Stimulated activated CD4-positive, alpha-beta T cell treated with anti-CD3 and anti-CD28 coated beads, Interleukin-4, amount 100 ng/mL, for 4 hours (primary cell): ENCODE data around the gene IL11.
"Not testable (repeated sequence)": the region's sequence is repeated elsewhere in the genome, so short reads cannot be mapped to it uniquely, and the experiment has no call there.

Experiments used
- DNase-seq, 2 experiments: peaks; one replicate each; pipeline ENCODE4 v3.0.0-alpha.2; 2020

Gene IL11

DNA sequence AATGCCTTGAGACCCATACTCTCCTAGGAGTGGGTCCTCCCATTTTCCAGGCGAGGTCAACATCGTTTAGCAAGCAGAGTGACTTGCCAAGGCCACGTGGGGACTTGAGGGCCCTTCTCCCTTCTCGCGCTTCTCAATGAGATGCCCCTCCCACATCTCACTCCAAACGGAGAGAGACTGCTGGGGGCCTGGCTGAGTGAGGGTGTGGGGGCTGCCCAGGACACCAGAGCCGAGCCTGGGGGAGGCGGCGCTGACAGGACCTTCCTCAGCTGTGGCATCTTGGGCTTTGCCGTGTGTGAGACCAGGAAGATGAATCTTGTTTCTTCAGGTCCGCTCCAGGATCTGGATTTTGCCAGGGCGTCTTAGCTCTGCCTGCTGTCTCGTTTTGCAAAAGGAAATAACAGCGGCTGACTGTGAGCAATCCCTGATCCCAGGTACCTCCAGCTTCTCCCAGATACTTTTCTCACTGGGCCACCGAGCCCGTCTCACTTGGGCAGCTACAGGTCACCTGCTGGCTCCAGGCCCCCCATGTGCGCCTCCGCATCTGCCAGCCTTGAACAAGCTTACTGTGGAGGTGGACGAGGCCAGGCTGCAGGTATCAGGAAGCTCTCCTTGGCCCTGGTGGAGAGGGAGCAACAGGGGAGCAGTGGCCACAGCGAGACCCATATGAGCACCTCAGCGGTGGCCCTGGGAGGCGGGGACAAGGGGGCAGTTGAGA, 21.8 kb downstream of the IL11 start:
- no peak for DNase-seq

- no peak for DNase-seq
Observed at GRCh38 chr19:55347442-55348009, 22.7 kb downstream of the IL11 start.

- no peak for DNase-seq
Observed at GRCh38 chr19:55346725-55347441, 23.4 kb downstream of the IL11 start.

DNA sequence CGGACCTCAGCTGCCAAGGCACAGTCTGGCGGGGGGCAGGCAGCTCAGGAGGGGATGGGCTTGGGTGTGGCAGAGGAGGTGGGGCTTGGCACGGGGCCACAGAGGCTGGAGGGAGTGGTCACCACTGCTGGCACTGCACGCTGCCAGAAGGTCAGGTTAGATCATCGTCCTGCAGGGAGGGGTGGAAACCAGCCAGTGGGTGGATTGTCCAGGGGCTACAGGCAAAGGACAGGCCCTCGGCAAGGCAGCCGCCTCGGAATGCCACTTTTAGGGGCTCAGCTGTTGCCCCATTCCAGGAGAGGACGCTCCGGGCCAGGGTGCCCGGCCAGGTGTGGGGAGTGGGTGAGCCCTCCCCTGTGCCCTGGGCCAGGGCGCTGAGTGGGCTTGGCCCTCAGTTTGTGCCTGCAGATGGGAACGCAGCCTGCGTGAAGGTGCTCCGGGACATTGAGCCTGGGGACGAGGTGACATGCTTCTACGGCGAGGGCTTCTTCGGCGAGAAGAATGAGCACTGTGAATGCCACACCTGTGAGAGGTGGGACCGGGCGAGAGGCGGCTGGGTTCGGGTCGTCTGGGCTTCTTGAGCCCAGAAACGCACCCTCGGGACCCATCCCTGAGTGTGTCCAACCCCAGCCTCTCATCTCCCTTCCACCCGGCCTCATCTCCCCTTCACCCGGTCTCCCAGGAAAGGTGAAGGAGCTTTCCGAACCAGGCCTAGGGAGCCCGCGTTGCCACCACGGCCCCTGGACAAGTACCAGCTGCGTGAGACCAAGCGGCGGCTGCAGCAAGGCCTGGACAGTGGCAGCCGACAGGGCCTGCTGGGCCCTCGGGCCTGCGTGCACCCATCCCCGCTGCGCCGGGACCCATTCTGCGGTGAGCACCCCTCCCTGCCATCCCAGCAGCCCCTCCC, 24.2 kb downstream of the IL11 start:
- no peak for DNase-seq

DNA sequence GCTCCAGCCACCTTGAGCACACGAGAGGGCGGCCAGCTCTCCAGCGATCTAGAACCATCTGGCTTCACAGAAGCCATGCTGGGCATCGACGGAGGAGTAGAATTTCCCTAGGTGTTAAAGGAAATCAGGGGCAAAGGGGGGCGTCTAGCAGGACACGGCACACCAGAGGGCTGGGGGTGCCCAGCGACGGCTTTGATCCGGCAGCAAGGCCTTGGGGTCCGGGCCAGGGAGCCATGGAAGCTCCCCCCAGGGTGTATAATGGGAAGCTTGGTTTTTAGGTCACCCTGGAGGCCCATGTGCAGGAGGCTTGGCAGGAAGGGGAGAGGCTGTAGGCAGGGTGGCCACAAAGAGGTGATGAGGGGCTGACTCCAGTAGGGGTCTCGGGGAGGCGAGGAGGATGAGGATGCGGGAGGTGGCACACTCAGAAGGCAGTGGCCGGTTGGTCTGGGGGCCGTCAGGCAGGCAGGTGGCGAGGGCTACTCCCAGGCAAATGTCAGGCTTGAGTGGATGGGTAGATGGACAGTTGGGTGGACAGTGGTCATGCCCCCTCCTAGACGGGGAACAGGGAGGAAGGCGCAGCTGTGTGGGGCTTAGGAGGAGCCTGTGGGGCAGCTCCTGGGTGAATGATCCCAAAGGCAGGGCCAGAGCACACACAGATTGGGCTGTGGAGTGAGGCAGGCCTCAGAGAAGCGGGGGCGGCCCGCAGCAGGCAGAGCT, 25.0 kb downstream of the IL11 start:
- no peak for DNase-seq

GRCh38 chr19:55344444-55344843, 25.8 kb downstream of the IL11 start:
- no peak for DNase-seq

DNA sequence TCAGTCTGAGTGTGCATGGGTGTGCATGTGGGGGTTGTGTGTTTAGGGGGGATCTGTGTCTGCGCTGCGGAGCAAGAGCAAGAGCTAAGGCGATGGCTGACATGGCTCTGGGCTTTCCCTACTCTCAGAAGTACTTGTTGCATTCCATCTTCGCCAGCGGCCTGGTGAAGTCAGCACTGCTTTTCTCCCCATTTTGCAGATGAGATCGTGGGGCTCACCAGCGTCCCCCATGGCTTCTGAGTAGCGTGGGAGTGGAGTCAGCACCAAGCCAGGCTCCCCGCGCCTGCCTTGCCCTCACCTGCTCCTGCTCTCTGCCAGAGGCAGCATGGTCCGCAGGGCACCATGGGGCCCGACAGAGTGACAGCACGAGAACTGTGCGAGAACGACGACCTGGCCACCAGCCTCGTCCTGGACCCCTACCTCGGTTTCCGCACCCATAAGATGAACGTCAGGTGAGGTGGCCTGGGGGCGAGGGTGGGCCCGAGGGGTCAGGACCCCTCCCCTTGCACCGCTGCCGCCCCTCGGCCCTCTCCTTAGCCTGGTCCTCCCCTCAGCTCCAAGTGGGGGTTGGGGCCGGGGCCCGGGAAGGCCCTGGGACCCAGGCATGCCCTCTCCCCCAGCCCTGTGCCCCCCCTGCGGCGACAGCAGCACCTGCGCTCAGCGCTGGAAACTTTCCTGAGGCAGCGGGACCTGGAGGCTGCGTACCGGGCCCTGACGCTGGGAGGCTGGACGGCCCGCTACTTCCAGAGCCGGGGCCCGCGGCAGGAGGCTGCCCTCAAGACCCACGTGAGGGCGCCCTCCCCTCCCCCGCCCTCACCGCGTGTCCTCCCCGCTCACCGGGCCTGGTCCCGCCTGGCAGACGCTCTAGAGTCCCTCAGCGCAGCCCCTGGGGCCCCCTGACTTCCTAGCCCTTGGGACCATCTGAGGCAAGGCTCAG, 28.4 kb downstream of the IL11 start:
- DNase-seq, result no peak

DNA sequence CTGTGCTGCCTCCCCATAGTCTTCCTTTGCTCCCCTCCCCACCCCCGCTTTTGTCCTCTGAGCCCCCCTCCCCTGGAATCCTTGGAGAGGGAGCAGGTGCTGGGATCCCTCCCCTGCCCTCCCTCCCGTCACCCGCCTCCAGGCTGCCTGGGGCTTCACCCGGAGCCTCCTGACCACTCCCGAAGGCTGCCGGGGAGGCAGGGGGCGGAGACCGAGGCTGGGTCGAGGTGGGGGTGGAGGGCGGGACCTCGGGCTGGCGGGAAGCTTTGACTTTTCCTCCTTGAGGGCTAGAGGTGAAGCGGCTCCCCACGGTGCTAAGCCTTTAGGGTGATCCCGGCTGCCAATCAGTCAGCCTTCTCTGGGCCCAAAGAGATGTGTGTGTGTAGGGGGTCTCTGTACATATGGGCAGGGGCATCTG, 29.1 kb downstream of the IL11 start:
- peak; percentile 51 to 62 for DNase-seq

DNA sequence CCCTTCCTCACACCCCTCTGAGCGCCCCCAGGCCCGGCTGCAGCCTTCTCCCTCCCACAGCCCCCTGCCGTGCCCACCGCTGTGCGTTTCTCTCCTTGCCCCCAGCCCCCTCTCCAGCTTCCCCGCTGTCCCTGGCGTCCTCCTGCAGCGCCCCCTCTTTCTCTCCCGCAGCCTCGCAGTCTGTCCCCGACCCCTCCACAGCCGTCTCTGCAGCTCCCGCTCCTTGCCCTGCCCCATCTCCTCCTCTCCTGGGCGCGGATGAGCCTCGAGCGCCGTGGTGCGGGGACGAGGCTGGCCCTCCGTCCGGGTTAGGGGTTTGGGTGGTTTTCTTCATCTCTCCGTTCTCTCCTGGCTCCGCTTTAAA, 29.5 kb downstream of the IL11 start:
- DNase-seq, result peak in 1 of 2 experiments; percentile 12

DNA sequence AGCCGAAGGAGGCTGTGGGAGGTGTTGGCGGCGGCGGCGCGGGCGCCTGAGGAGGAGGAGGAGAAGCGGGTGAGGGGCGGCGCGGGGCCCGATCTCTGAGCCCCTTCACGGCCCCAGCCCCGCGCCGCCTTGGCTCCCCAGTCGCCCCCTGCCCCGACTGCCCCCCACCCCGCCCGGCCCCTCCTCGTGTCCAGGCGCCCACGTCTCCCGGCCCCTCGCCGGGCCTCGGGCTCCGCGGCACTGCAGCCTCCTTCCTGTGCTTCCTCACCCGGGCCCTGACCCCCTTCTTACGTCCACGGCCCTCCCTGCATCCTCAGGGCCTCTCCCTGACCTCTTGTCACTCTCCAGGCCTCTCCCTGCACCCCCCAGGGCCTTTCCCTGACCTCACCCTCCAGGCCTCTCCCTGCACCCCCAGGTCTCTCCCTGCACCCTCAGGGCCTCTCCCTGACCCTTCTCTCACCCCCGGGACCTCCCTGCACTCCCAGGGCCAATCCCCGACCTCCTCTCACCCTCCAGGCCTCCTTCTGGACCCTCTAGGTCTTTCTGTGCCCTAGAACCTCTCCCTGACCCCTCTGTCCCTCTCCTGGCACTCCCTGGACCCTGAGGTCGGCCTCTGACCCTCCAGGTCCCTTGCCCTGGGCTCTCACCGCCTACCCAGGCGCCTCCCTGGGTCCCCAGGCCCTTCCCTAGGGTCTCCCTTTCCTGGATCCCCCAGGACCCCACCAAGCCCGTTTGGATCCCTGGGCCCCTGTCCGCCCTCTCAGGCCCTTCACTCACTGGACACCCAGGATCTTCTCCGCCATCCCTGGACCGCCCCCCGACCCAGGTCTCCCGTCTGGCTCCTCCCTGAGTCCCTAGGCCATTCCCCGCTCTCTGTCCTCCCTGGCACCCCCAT, 30.1 kb downstream of the IL11 start:
- no peak for DNase-seq

DNA sequence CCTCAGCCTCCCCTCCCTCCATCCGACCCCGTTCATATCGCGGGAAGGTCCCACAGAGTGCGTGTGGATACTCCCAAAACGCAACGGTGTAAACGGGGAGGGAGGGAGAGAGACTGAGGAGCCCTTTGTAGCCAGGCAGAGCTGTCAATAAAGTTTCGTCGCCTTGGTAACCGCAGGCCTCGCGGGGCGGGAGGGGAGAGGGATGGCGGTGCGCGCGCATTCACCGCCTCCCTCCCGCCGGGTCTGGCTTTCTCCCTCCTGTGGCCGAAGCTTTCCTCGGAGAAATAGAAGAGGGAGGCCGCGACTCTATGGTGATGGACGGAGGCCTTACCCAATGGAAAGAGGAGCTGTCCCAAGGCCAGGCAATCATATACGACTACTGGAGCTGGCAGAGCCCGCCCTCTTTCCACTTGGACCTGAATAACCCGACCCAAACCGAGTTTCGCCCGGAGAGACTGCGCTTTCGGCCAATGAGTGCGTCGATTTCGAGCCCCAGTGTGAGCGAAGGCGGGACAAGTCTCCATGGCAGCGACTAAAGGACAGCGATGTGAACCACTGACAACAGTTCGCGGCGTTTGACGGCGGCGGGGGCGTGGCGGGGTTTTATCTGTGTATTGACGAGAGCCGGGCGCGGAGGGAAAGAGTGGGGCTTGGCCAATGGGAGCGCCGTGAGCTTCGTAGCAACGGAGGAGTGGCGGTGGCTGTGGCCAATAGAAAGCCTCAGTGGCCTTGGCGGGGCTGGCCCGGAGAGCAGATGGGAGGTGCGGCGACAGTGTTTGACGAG, 31.0 kb downstream of the IL11 start, which contains the start of gene KMT5C:
Gene KMT5C (plus strand): TSS at position 772 of the 784 bp plus-strand sequence. CDS start 2,061 bp downstream, outside the sequence.
- peak; percentile 100 for DNase-seq

DNA sequence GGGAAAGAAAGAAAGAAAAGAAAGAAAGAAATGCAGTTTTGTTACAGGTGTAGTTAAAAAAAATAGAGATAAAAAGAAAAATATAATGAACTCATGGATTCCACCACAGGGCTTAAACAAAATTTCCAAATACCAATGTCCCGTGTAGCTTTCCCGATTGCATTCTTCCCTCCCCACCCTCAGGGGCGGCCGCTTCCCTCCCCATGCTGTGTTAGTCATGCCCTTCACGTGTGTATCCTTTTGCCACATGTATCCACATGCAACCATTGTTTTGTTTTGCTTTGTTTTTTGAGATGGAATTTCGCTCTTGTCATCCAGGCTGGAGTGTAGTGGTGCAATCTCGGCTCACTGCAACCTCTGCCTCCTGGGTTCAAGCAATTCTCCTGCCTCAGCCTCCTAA, 34.2 kb downstream of the IL11 start:
- DNase-seq, result no peak

DNA sequence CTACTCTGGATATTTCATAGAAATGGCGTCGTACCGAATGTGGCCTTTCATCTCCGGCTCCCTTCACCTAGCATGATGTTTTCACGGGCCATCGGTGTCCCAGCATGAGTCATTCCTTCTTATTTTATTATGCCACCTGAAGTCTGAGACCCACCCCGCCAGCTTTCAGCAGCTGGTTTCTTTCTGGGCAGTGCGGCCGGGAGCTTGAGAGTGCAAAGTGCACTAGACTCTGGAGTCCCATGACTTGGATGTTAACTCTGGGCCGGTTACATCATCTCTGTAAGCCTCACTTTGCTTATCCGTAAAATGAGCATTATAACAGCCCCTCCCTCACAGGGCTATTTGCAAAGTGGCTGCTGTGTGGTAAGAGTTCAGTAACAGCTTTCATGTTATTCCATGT, 36.4 kb downstream of the IL11 start:
- no peak for DNase-seq

DNA sequence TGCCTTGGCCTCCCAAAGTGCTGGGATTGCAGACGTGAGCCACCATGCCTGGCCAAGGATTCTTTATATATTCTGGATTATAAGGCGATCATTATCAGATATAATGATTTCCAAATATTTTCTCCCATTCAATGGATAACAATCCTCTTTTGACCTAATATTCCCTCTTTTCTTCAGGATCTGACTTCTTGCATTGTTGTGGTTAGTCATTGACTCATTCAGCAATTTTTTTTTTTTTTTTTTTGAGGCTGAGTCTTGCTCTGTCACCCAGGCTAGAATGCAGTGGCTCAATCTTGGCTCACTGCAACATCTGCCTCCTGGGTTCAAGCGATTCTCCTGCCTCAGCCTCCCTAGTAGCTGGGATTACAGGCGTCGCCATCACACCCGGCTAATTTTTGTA, 40.5 kb downstream of the IL11 start:
- DNase-seq, result not testable (repeated sequence)

- not testable (repeated sequence) for DNase-seq
Observed at GRCh38 chr19:55328774-55329318, 41.4 kb downstream of the IL11 start.

DNA sequence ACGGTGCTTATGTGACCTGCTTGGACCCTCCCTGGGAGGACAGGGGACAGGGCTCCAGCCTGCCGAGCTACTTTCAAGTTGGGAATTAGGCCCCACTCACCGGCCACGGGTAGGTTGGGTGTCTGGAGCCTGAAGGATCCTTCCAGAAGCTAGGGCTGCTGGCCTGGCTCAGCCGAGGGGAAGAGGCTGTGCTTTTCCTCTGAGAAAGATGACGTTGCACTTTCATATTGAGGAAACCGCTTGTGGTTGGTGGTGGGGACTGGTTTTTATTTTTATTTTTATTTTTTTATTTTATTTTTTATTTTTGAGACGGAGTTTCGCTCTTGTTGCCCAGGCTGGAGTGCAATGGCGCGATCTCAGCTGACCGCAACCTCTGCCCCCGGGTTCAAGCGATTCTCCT, 45.1 kb downstream of the IL11 start, which contains the start of gene TMEM150B:
Gene TMEM150B (minus strand): TSS at position 170 of the 400 bp plus-strand sequence. CDS start 4,305 bp downstream, outside the sequence.
- DNase-seq, result no peak

GRCh38 chr19:55324662-55325061, 45.6 kb downstream of the IL11 start:
- no peak for DNase-seq

DNA sequence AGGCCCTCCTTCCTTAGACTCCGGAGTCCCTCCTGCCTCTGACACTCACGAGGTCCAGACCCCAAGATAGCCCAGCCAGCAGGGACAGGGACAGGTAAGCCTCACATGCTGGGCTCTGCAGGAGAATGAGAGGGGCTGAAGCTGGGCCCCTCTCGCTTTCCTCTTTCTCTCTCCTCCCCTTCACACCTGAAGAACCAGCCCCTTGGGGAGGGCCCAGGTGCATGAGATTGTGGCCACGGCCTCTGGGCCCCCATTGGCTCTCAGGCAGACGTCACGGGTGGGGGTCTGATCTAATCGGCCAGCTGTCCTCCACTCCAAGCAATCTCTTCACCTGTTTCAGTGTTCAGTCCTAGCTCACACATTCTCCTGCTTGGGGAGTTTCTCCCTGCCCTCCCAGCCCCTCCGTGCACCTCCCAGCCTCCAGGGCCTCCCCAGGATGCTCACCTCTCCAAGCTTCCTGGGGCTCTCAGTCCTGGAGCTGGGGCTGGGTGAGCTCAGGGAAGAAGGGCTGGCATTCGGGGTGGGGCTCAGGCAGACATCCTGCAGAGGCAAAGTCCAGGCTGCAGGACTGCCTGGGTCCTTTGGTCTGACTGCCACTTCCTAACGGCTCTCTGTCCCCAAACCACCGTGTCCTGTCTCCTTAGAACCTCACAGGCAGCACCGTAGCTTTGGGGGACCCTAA, 47.9 kb downstream of the IL11 start:
- no peak for DNase-seq
